ENCODE measurements around the gene AGAP5.

The AGAP5 gene

GRCh38 chr10:73655257-73655989, 42.5 kb downstream of the AGAP5 start:
- no peaks in the 10 kb centered on the region for H3K9me3 ChIP-seq (replicated peaks in 1 of 2; ENCODE audit: control insufficient read depth in 2 of 2, insufficient read depth in 1 of 2, low read depth in 1 of 2, low read length in 2 of 2)
- no peak overlapping the region for H3K4me3 ChIP-seq (ENCODE audit: low read length in 2 of 2)
- H3K23ac ChIP-seq (ENCODE audit: low read depth, low read length, poor library complexity), result no peak overlapping the region
- H2BK15ac ChIP-seq (ENCODE audit: low read length), result no peak overlapping the region
- no peak overlapping the region for H2BK120ac ChIP-seq (ENCODE audit: low read depth, low read length)
- no CpG with 5 or more reads among the region's 12 CpGs for WGBS, 2 donors (ENCODE audit: extremely low coverage in 2 of 2, insufficient read length in 2 of 2, insufficient replicate concordance in 1 of 2)
- H2BK12ac ChIP-seq (ENCODE audit: low read length), result peak overlapping the region; percentile 41
- no peak overlapping the region for H2AK5ac ChIP-seq (ENCODE audit: low read depth, low read length)
- peaks cover 5% of the 10 kb centered on the region for H3K79me1 ChIP-seq (ENCODE audit: low read depth, low read length)
- H3K18ac ChIP-seq (ENCODE audit: low read length), result no peak overlapping the region
- peaks cover 0 to 4% of the 10 kb centered on the region in 2 donors for H3K4me1 ChIP-seq (ENCODE audit: control insufficient read depth in 2 of 2, insufficient read depth in 1 of 2, low read depth in 1 of 2, low read length in 2 of 2)
- H2AFZ ChIP-seq (ENCODE audit: low read length), result no peak overlapping the region
- no peaks in the 10 kb centered on the region for H3K36me3 ChIP-seq (replicated peaks in 1 of 2; ENCODE audit: control insufficient read depth in 2 of 2, insufficient read depth in 2 of 2, low read length in 2 of 2)
- no peak overlapping the region for H3K27ac ChIP-seq (replicated peaks; ENCODE audit: low read length)
- no peak overlapping the region for H2BK5ac ChIP-seq (ENCODE audit: low read length)
- no peak overlapping the region for H3K14ac ChIP-seq (ENCODE audit: low read length)
- no peak overlapping the region for H4K91ac ChIP-seq (ENCODE audit: low read depth, low read length, poor library complexity)
- DNase-seq (ENCODE audit: low spot score), result no peak
- H4K8ac ChIP-seq (ENCODE audit: low read depth, low read length), result no peak overlapping the region
- H3K9ac ChIP-seq (ENCODE audit: low read depth, low read length, poor library complexity), result peak overlapping the region; percentile 80
- no peak overlapping the region for H3K4me2 ChIP-seq (ENCODE audit: insufficient read depth, low read length, poor library complexity, severe bottlenecking)
- no peak overlapping the region for H3K4ac ChIP-seq (ENCODE audit: low read length)
- no peaks in the 10 kb centered on the region for H3K27me3 ChIP-seq (ENCODE audit: control insufficient read depth in 3 of 3, insufficient read depth in 3 of 3, low read depth in 1 of 3, low read length in 3 of 3)

GRCh38 chr10:73653701-73654100, 44.2 kb downstream of the AGAP5 start:
- Histone ChIP-seq H3K9me3 (replicated peaks in 1 of 2; ENCODE audit: control insufficient read depth in 2 of 2, insufficient read depth in 1 of 2, low read depth in 1 of 2, low read length in 2 of 2) (no peaks in the 10 kb centered on the region), H3K18ac (ENCODE audit: low read length) (no peak overlapping the region), H2AK5ac (ENCODE audit: low read depth, low read length) (no peak overlapping the region), H3K27me3 (ENCODE audit: control insufficient read depth in 3 of 3, insufficient read depth in 3 of 3, low read depth in 1 of 3, low read length in 3 of 3) (no peaks in the 10 kb centered on the region), H4K8ac (ENCODE audit: low read depth, low read length) (no peak overlapping the region), H3K4me3 (ENCODE audit: low read length in 2 of 2) (no peak overlapping the region), H2BK5ac (ENCODE audit: low read length) (no peak overlapping the region), H3K9ac (ENCODE audit: low read depth, low read length, poor library complexity) (no peak overlapping the region), H3K4me1 (ENCODE audit: control insufficient read depth in 2 of 2, insufficient read depth in 1 of 2, low read depth in 1 of 2, low read length in 2 of 2) (peaks cover 0 to 8% of the 10 kb centered on the region in 2 donors), H3K14ac (ENCODE audit: low read length) (no peak overlapping the region), H4K91ac (ENCODE audit: low read depth, low read length, poor library complexity) (no peak overlapping the region), H3K4me2 (ENCODE audit: insufficient read depth, low read length, poor library complexity, severe bottlenecking) (no peak overlapping the region), H2BK15ac (ENCODE audit: low read length) (no peak overlapping the region), H3K36me3 (replicated peaks in 1 of 2; ENCODE audit: control insufficient read depth in 2 of 2, insufficient read depth in 2 of 2, low read length in 2 of 2) (no peaks in the 10 kb centered on the region), H2BK12ac (ENCODE audit: low read length) (no peak overlapping the region), H3K23ac (ENCODE audit: low read depth, low read length, poor library complexity) (no peak overlapping the region), H3K27ac (replicated peaks; ENCODE audit: low read length) (no peak overlapping the region), H3K79me1 (ENCODE audit: low read depth, low read length) (peaks cover 5% of the 10 kb centered on the region), H2AFZ (ENCODE audit: low read length) (no peak overlapping the region), H2BK120ac (ENCODE audit: low read depth, low read length) (no peak overlapping the region), H3K4ac (ENCODE audit: low read length) (no peak overlapping the region)
- DNase-seq (ENCODE audit: low spot score), result no peak
- no CpG with 5 or more reads among the region's 3 CpGs for WGBS, 2 donors (ENCODE audit: extremely low coverage in 2 of 2, insufficient read length in 2 of 2, insufficient replicate concordance in 1 of 2)

- no peak overlapping the region for H3K14ac ChIP-seq (ENCODE audit: low read length)
- no peak overlapping the region for H3K9ac ChIP-seq (ENCODE audit: low read depth, low read length, poor library complexity)
- no peak overlapping the region for H3K18ac ChIP-seq (ENCODE audit: low read length)
- H3K4ac ChIP-seq (ENCODE audit: low read length), result no peak overlapping the region
- no peak overlapping the region for H2BK120ac ChIP-seq (ENCODE audit: low read depth, low read length)
- no peaks in the 10 kb centered on the region for H3K9me3 ChIP-seq (replicated peaks in 1 of 2; ENCODE audit: control insufficient read depth in 2 of 2, insufficient read depth in 1 of 2, low read depth in 1 of 2, low read length in 2 of 2)
- H3K79me1 ChIP-seq (ENCODE audit: low read depth, low read length), result peaks cover 5% of the 10 kb centered on the region
- H2BK15ac ChIP-seq (ENCODE audit: low read length), result no peak overlapping the region
- H2BK5ac ChIP-seq (ENCODE audit: low read length), result no peak overlapping the region
- H3K27me3 ChIP-seq (ENCODE audit: control insufficient read depth in 3 of 3, insufficient read depth in 3 of 3, low read depth in 1 of 3, low read length in 3 of 3), result no peaks in the 10 kb centered on the region
- no peak overlapping the region for H3K4me3 ChIP-seq (ENCODE audit: low read length in 2 of 2)
- no CpG with 5 or more reads among the region's 11 CpGs for WGBS, 2 donors (ENCODE audit: extremely low coverage in 2 of 2, insufficient read length in 2 of 2, insufficient replicate concordance in 1 of 2)
- peaks cover 0 to 13% of the 10 kb centered on the region in 2 donors for H3K4me1 ChIP-seq (ENCODE audit: control insufficient read depth in 2 of 2, insufficient read depth in 1 of 2, low read depth in 1 of 2, low read length in 2 of 2)
- no peak overlapping the region for H3K27ac ChIP-seq (replicated peaks; ENCODE audit: low read length)
- H4K8ac ChIP-seq (ENCODE audit: low read depth, low read length), result no peak overlapping the region
- no peak overlapping the region for H2BK12ac ChIP-seq (ENCODE audit: low read length)
- no peak for DNase-seq (ENCODE audit: low spot score)
- H2AFZ ChIP-seq (ENCODE audit: low read length), result no peak overlapping the region
- no peak overlapping the region for H2AK5ac ChIP-seq (ENCODE audit: low read depth, low read length)
- H4K91ac ChIP-seq (ENCODE audit: low read depth, low read length, poor library complexity), result no peak overlapping the region
- H3K36me3 ChIP-seq (replicated peaks in 1 of 2; ENCODE audit: control insufficient read depth in 2 of 2, insufficient read depth in 2 of 2, low read length in 2 of 2), result no peaks in the 10 kb centered on the region
- H3K23ac ChIP-seq (ENCODE audit: low read depth, low read length, poor library complexity), result no peak overlapping the region
- H3K4me2 ChIP-seq (ENCODE audit: insufficient read depth, low read length, poor library complexity, severe bottlenecking), result no peak overlapping the region
Observed at GRCh38 chr10:73653195-73653594, 44.7 kb downstream of the AGAP5 start.

- H3K27me3 ChIP-seq (ENCODE audit: control insufficient read depth in 3 of 3, insufficient read depth in 3 of 3, low read depth in 1 of 3, low read length in 3 of 3), result no peaks in the 10 kb centered on the region
- H3K36me3 ChIP-seq (replicated peaks in 1 of 2; ENCODE audit: control insufficient read depth in 2 of 2, insufficient read depth in 2 of 2, low read length in 2 of 2), result no peaks in the 10 kb centered on the region
- H3K23ac ChIP-seq (ENCODE audit: low read depth, low read length, poor library complexity), result no peak overlapping the region
- peaks cover 2% of the 10 kb centered on the region for H3K79me1 ChIP-seq (ENCODE audit: low read depth, low read length)
- no peak for DNase-seq (ENCODE audit: low spot score)
- H2BK12ac ChIP-seq (ENCODE audit: low read length), result no peak overlapping the region
- H4K8ac ChIP-seq (ENCODE audit: low read depth, low read length), result no peak overlapping the region
- no peak overlapping the region for H3K9ac ChIP-seq (ENCODE audit: low read depth, low read length, poor library complexity)
- H3K4me3 ChIP-seq (ENCODE audit: low read length in 2 of 2), result no peak overlapping the region
- H4K91ac ChIP-seq (ENCODE audit: low read depth, low read length, poor library complexity), result no peak overlapping the region
- H3K18ac ChIP-seq (ENCODE audit: low read length), result no peak overlapping the region
- H2BK15ac ChIP-seq (ENCODE audit: low read length), result no peak overlapping the region
- WGBS, 2 donors (ENCODE audit: extremely low coverage in 2 of 2, insufficient read length in 2 of 2, insufficient replicate concordance in 1 of 2), result no CpG with 5 or more reads among the region's 5 CpGs
- no peak overlapping the region for H3K27ac ChIP-seq (replicated peaks; ENCODE audit: low read length)
- peak overlapping the region; percentile 15 for H2AFZ ChIP-seq (ENCODE audit: low read length)
- no peak overlapping the region for H3K4ac ChIP-seq (ENCODE audit: low read length)
- H3K4me2 ChIP-seq (ENCODE audit: insufficient read depth, low read length, poor library complexity, severe bottlenecking), result no peak overlapping the region
- no peak overlapping the region for H2BK5ac ChIP-seq (ENCODE audit: low read length)
- no peaks in the 10 kb centered on the region for H3K9me3 ChIP-seq (replicated peaks in 1 of 2; ENCODE audit: control insufficient read depth in 2 of 2, insufficient read depth in 1 of 2, low read depth in 1 of 2, low read length in 2 of 2)
- no peak overlapping the region for H3K14ac ChIP-seq (ENCODE audit: low read length)
- H2BK120ac ChIP-seq (ENCODE audit: low read depth, low read length), result no peak overlapping the region
- peaks cover 0 to 22% of the 10 kb centered on the region in 2 donors for H3K4me1 ChIP-seq (ENCODE audit: control insufficient read depth in 2 of 2, insufficient read depth in 1 of 2, low read depth in 1 of 2, low read length in 2 of 2)
- H2AK5ac ChIP-seq (ENCODE audit: low read depth, low read length), result no peak overlapping the region
Observed at GRCh38 chr10:73650537-73651331, 47.2 kb downstream of the AGAP5 start.

Data from neuronal stem cell (in vitro differentiated cells).